GM12874 (cell line): Measurements from ENCODE around the gene SLC5A2.

Experiments
- TF ChIP-seq, protein P1 (sequence below): IDR thresholded peaks from 2 replicates; pipeline ENCODE4 v1.5.1; 2011; ENCODE audit warnings: low read depth, mild to moderate bottlenecking, control low read depth, low read length, moderate library complexity; ENCODE audit not compliant: insufficient read depth

Gene SLC5A2

DNA sequence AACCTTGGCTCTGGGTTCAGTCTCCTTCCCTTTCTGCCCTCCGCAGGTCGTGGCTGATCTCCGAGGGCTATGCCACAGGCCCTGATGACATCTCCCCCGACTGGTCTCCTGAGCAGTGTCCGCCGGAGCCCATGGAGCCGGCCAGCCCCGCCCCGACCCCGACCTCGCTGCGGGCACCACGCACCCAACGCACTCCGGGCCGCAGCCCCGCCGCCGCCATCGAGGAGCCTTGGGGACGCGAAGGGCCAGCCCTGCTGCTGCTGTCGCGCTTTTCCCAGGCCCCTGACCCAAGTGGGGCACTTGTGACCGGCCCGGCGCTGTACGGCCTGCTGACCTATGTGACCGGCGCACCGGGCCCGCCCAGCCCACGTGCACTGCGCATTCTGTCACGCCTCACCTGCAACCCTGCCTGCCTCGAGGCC, 18.6 kb upstream of the SLC5A2 start:
- TF ChIP-seq, protein P1, sequence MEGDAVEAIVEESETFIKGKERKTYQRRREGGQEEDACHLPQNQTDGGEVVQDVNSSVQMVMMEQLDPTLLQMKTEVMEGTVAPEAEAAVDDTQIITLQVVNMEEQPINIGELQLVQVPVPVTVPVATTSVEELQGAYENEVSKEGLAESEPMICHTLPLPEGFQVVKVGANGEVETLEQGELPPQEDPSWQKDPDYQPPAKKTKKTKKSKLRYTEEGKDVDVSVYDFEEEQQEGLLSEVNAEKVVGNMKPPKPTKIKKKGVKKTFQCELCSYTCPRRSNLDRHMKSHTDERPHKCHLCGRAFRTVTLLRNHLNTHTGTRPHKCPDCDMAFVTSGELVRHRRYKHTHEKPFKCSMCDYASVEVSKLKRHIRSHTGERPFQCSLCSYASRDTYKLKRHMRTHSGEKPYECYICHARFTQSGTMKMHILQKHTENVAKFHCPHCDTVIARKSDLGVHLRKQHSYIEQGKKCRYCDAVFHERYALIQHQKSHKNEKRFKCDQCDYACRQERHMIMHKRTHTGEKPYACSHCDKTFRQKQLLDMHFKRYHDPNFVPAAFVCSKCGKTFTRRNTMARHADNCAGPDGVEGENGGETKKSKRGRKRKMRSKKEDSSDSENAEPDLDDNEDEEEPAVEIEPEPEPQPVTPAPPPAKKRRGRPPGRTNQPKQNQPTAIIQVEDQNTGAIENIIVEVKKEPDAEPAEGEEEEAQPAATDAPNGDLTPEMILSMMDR: no peak

DNA sequence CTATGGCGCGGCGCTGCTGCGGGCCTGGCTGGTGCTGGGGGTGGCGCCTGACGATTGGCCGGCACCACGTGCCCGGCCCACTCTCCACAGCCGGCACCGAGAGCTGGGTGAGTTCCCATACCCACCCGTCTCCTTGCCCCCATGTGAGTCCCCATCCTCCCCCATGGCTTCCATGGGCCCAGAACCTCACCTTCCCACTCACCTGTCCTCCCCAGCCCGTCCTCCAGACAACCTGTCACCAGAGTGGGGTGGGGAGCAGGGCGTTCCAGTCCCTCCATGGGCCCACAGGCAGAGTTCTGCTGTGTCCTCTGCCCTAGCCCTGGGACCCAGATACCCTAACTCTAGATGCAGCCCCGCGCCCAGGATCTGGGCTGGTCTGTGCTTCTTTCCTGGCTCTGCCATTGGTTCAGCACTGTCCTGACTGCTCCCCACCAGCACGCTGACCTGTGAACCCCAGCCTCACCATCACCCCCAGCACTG, 18.1 kb upstream of the SLC5A2 start:
- TF ChIP-seq, protein P1: no peak

GRCh38 chr16:31465788-31466370, 17.0 kb upstream of the SLC5A2 start:
- TF ChIP-seq, protein P1: no peak

- TF ChIP-seq, protein P1: no peak
Measured at GRCh38 chr16:31466381-31466841, 16.5 kb upstream of the SLC5A2 start.

- TF ChIP-seq, protein P1: no peak
Measured at GRCh38 chr16:31467151-31467773, 15.7 kb upstream of the SLC5A2 start.

DNA sequence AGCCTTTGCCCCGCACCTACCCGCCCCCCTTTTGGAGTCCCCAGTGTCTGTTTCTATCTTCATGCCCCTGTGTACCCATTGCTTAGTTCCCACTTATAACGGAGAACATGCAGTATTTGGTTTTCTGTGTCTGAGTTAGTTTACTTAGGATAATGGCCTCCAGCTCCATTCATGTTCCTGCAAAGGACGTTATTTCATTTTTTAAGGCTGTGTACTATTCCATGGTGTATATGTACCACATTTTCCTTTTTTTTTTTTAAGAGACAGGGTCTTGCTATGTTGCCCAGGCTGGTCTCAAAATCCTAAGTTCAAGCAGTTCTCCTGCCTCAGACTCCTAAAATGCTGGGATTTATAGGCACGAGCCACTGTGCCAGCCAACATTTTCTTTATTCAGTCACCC, 15.1 kb upstream of the SLC5A2 start:
- TF ChIP-seq, protein P1: no peak

DNA sequence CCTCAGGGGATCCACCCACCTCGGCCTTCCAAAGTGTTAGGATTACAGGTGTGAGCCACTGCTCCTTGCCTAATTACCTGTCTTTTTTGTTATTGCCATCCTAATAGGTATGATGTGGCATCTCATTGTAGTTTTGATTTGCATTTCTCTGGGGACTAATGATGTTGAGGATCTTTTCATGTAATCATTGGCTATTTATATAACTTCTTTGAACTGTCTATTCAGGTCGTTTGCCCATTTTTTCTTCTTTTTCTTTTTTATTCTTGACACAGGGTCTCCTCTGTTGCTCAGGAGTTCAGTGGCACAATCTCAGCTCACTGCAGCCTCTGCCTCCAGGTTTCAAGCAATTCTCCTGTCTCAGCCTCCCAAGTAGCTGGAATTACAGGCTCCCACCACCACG, 12.3 kb upstream of the SLC5A2 start:
- TF ChIP-seq, protein P1: no peak
